Fibroblast of lung (primary cell): ENCODE data around the gene HACE1. TPM values are rescaled to one million over a fixed set of nuclear protein-coding genes. Genes with fewer than 3 reads are reported as not detected.

Experiments
- DNase-seq, 2 donors: peaks; one replicate each; pipeline versions ENCODE4 v3.0.0 to v3.0.0-alpha.2; 2010; ENCODE audit warnings: low read depth in 2 of 2
- H2AFZ ChIP-seq: 2 replicates; pipeline ENCODE4 v1.5.1; 2012; ENCODE audit warnings: low read length, control low read depth, inconsistent platforms
- H3K27ac ChIP-seq: 2 replicates; pipeline ENCODE4 v1.5.1; 2011; ENCODE audit warnings: low read length, control low read depth; ENCODE audit not compliant: insufficient read depth
- H3K27me3 ChIP-seq: 2 replicates; pipeline ENCODE4 v1.5.1; 2011; ENCODE audit warnings: mild to moderate bottlenecking, low read length; ENCODE audit not compliant: control insufficient read depth, insufficient read depth
- H3K36me3 ChIP-seq: 2 replicates; pipeline ENCODE4 v1.5.1; 2011; ENCODE audit warnings: low read length; ENCODE audit not compliant: control insufficient read depth, insufficient read depth
- H3K4me1 ChIP-seq: 2 replicates; pipeline ENCODE4 v1.5.1; 2011; ENCODE audit warnings: low read length; ENCODE audit not compliant: control insufficient read depth, insufficient read depth; ENCODE audit errors: extremely low read depth
- H3K4me2 ChIP-seq: 2 replicates; pipeline ENCODE4 v1.5.1; 2011; ENCODE audit warnings: low read length, control low read depth; ENCODE audit not compliant: insufficient read depth; ENCODE audit errors: extremely low read depth
- H3K4me3 ChIP-seq, 4 experiments: fragments of 200-600 bp in 1 of 4; sonication (generic) in 1 of 4; replicated peaks in 1 of 4; 2 replicates each; pipeline ENCODE4 v1.5.1; 2011 to 2016; ENCODE audit warnings: low read length in 4 of 4, low read depth in 3 of 4, mild to moderate bottlenecking in 3 of 4, control low read depth in 2 of 4, inconsistent platforms in 1 of 4, mixed read lengths in 1 of 4; ENCODE audit not compliant: insufficient read depth in 1 of 4; ENCODE audit errors: control extremely low read depth in 1 of 4
- H3K79me2 ChIP-seq: 2 replicates; pipeline ENCODE4 v1.5.1; 2012; ENCODE audit warnings: mild to moderate bottlenecking, low read length, inconsistent platforms; ENCODE audit not compliant: control insufficient read depth, insufficient read depth
- H3K9ac ChIP-seq: 2 replicates; pipeline ENCODE4 v1.5.1; 2011; ENCODE audit warnings: mild to moderate bottlenecking, low read length, control low read depth; ENCODE audit not compliant: insufficient read depth
- H3K9me3 ChIP-seq: 2 replicates; pipeline ENCODE4 v1.5.1; 2012; ENCODE audit warnings: low read depth, low read length; ENCODE audit not compliant: control insufficient read depth, insufficient read depth
- H4K20me1 ChIP-seq: 2 replicates; pipeline ENCODE4 v1.5.1; 2011; ENCODE audit warnings: low read length; ENCODE audit not compliant: control insufficient read depth, insufficient read depth; ENCODE audit errors: extremely low read depth
- CTCF ChIP-seq, 2 donors: IDR thresholded peaks in 1 of 2; conservative IDR thresholded peaks in 1 of 2; 1 replicate in 1 of 2; 2 replicates in 1 of 2; pipeline ENCODE4 v1.5.1; 2011 to 2012; ENCODE audit warnings: low read length in 2 of 2, control low read depth in 1 of 2, inconsistent platforms in 1 of 2, low read depth in 1 of 2, mild to moderate bottlenecking in 1 of 2
- EZH2 ChIP-seq: IDR thresholded peaks from 2 replicates; pipeline ENCODE4 v1.5.1; 2012; ENCODE audit warnings: low read length, control low read depth, mild to moderate bottlenecking; ENCODE audit errors: missing control alignments
- polyA plus RNA-seq, 2 donors: library from polyadenylated mRNA; depleted of rRNA in 1 of 2; stranded (reverse) in 1 of 2; unstranded in 1 of 2; fragments of >200 nt; gene quantifications; 2 replicates each; pipeline ENCODE4 v1.2.1, GENCODE V29; 2011 to 2012; ENCODE audit warnings: missing spikeins in 1 of 2
- total RNA-seq: library from RNA; depleted of rRNA; stranded (reverse); fragments of >200 nt; gene quantifications from 2 replicates; pipeline ENCODE4 v1.2.1, GENCODE V29; 2014

The HACE1 gene
- total and polyA plus RNA-seq, 2 donors (not counting 1 experiment from before 2014, with no cell fraction given), result 10.8 to 26.3 TPM

GRCh38 chr6:104884867-104885517, 25.3 kb upstream of the HACE1 start:
- H3K4me3 ChIP-seq, result no peak overlapping the region

GRCh38 chr6:104881964-104882668, 22.4 kb upstream of the HACE1 start:
- Histone ChIP-seq H3K4me2 (no peak overlapping the region), H3K79me2 (no peaks in the 10 kb centered on the region), H3K36me3 (no peaks in the 10 kb centered on the region), H3K4me1 (no peaks in the 10 kb centered on the region), H3K4me3 (no peak overlapping the region), H3K27me3 (no peaks in the 10 kb centered on the region), H4K20me1 (no peaks in the 10 kb centered on the region), H3K27ac (no peak overlapping the region), H2AFZ (no peak overlapping the region), H3K9ac (no peak overlapping the region), H3K9me3 (no peaks in the 10 kb centered on the region)
- no peak for DNase-seq
- no peak for TF ChIP-seq CTCF (conservative IDR thresholded peaks at IDR 0.05 in 1 of 2, IDR thresholded peaks at IDR 0.05 in 1 of 2; ENCODE audit: low read depth in 1 of 2, low read length in 2 of 2)
- TF ChIP-seq EZH2, result no peak

More at GRCh38 chr6:104884867-104885517, 25.3 kb upstream of the HACE1 start:
- DNase-seq, result peak in 1 of 2 donors; percentile 5
- Histone ChIP-seq H3K9me3 (no peaks in the 10 kb centered on the region), H3K4me2 (no peak overlapping the region), H3K27ac (no peak overlapping the region), H3K4me1 (no peaks in the 10 kb centered on the region), H3K9ac (no peak overlapping the region), H3K79me2 (no peaks in the 10 kb centered on the region), H2AFZ (no peak overlapping the region), H3K36me3 (no peaks in the 10 kb centered on the region), H3K27me3 (no peaks in the 10 kb centered on the region), H4K20me1 (no peaks in the 10 kb centered on the region)
- no peak for TF ChIP-seq CTCF (conservative IDR thresholded peaks at IDR 0.05 in 1 of 2, IDR thresholded peaks at IDR 0.05 in 1 of 2; ENCODE audit: low read depth in 1 of 2, low read length in 2 of 2)
- TF ChIP-seq EZH2, result no peak

- H3K9ac ChIP-seq, result no peak overlapping the region
- H3K4me3 ChIP-seq, result no peak overlapping the region
- H3K79me2 ChIP-seq, result peaks cover 7% of the 10 kb centered on the region
- no peak overlapping the region for H2AFZ ChIP-seq
- peak overlapping the region; percentile 15 for H3K4me2 ChIP-seq
- peak; percentile 51 to 77 for DNase-seq
- no peaks in the 10 kb centered on the region for H4K20me1 ChIP-seq
- H3K9me3 ChIP-seq, result no peaks in the 10 kb centered on the region
- no peak overlapping the region for H3K27ac ChIP-seq
- no peaks in the 10 kb centered on the region for H3K4me1 ChIP-seq
- no peaks in the 10 kb centered on the region for H3K36me3 ChIP-seq
- no peaks in the 10 kb centered on the region for H3K27me3 ChIP-seq
- TF ChIP-seq EZH2 (no peak), CTCF (conservative IDR thresholded peaks at IDR 0.05 in 1 of 2, IDR thresholded peaks at IDR 0.05 in 1 of 2; ENCODE audit: low read depth in 1 of 2, low read length in 2 of 2) (no peak)
Measured at GRCh38 chr6:104862456-104862855, 2.7 kb upstream of the HACE1 start.
